Measurements from ENCODE around the gene IFNA17.
"Not testable (repeated sequence)": the region's sequence is repeated elsewhere in the genome, so short reads cannot be mapped to it uniquely, and the experiment has no call there.

The IFNA17 gene

GRCh38 chr9:21210311-21210710 lies 17.7 kb downstream of the IFNA17 start:
- DNase-seq, result no peak

- DNase-seq, result not testable (repeated sequence)
These were observed 21.0 kb downstream of the IFNA17 start, which contains the start of gene IFNA10 for GRCh38 chr9:21207043-21207442. Gene IFNA10 (minus strand): TSS chr9:21207143. CDS start chr9:21207097, 46 bp downstream.

- DNase-seq, result no peak
These were observed 22.8 kb downstream of the IFNA17 start for GRCh38 chr9:21205204-21205603.

GRCh38 chr9:21202105-21202504 lies 25.9 kb downstream of the IFNA17 start, which contains the start of gene IFNA7:
Gene IFNA7 (minus strand): TSS chr9:21202205. CDS start chr9:21202165, 40 bp downstream.
- DNase-seq, result not testable (repeated sequence)

DNA sequence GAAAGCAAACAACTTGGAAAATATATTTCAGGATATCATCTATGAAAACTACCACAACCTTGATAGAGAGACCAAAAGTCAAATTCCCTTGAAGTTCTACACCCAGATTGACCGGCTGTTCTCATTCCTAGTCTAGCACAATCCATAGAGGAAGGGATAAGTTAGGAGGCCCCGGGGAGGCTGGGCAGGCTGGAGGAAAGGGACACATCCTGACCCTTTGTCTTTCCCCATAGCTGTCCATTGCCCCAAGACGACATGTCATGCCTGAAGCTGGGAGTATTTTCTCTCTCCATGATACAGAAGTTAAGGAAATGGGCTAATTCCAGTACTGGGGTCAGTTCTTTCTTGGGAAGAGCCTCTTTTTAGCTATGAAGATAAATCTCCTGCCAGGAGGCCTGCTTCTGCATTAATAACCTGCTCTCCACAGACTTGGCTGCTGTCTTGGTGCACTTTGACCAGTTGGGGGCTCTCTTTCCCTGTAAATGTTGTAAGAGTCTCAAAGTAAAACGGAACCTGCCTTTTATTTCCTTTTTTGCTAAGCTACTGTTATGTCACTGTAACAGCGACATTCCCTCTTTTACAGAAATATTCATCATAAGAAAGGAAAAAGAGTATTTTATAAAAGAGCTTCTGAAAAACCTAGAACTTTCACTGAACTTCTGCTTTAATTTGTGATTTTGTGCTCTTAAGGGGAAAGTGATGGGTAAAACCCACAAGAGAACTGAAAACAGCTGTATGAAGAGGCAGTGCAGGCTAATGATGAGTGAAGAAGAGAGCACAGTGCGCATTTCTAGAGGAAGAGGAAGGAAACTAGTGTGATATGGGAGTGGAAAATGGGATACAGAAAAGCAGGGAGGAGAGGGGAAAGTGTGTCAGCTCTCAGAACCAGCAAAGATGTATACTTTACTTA lies 32.9 kb downstream of the IFNA17 start:
- not testable (repeated sequence) for DNase-seq

- not testable (repeated sequence) for DNase-seq
These were observed 40.5 kb downstream of the IFNA17 start, which contains the start of gene IFNA4 for GRCh38 chr9:21187487-21187886. Gene IFNA4 (minus strand): TSS chr9:21187587. CDS start chr9:21187531, 56 bp downstream.

- not testable (repeated sequence) for DNase-seq
These were observed 44.9 kb downstream of the IFNA17 start for GRCh38 chr9:21182810-21183736.

All from activated T-cell treated with anti-CD3 and anti-CD28 coated beads, Interleukin-2, amount 50 U/mL, for 1 hour (primary cell).